ENCODE measurements around the gene STRA6. TPM values are rescaled to one million over a fixed set of nuclear protein-coding genes. Genes with fewer than 3 reads are reported as not detected.

STRA6 gene
- total and polyA plus RNA-seq, 2 of the 8 experiments (the other 6 are each of a cell fraction or from before 2014, with no cell fraction given), result 9.3 to 14.5 TPM

- TF ChIP-seq, protein P1, sequence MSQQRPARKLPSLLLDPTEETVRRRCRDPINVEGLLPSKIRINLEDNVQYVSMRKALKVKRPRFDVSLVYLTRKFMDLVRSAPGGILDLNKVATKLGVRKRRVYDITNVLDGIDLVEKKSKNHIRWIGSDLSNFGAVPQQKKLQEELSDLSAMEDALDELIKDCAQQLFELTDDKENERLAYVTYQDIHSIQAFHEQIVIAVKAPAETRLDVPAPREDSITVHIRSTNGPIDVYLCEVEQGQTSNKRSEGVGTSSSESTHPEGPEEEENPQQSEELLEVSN (IDR thresholded peaks at IDR 0.05), result no peak
- TF ChIP-seq BACH1 (IDR thresholded peaks at IDR 0.05; ENCODE audit: low read length), result no peak
- TF ChIP-seq CEBPB (IDR thresholded peaks at IDR 0.05; ENCODE audit: low read depth, low read length), result no peak
- no peak for TF ChIP-seq ASH2L (IDR thresholded peaks at IDR 0.05; ENCODE audit: low read length)
- TF ChIP-seq RNF2 (IDR thresholded peaks at IDR 0.05; ENCODE audit: borderline replicate concordance, low read depth, low read length, missing control alignments, poor library complexity, severe bottlenecking), result no peak
- no peak for TF ChIP-seq TCF12 (IDR thresholded peaks at IDR 0.05; ENCODE audit: low read depth, low read length)
Measured at GRCh38 chr15:74240002-74240568, 37.5 kb upstream of the STRA6 start (continued).

Data from H1 (cell line).